HepG2 (cell line): Measurements from ENCODE around the gene PIP5KL1. TPM values are rescaled to one million over a fixed set of nuclear protein-coding genes. Genes with fewer than 3 reads are reported as not detected.
"Not testable (repeated sequence)": the region's sequence is repeated elsewhere in the genome, so short reads cannot be mapped to it uniquely, and the experiment has no call there.

Source experiments
- ATAC-seq: fragments of 200-7000 bp; cut with Tn5 transposase; 3 replicates; pipeline ENCODE4 v1.9.1; 2020; ENCODE audit warnings: mild to moderate bottlenecking, moderate library complexity
- BruUV-seq: library from RNA; stranded (reverse); fragments of 400-500 nt; replicated peaks from 2 replicates; lab custom pipeline; 2021; lab: Mats Ljungman, UMichigan
- CTCF ChIA-PET: fragments of 300-600 bp; formaldehyde crosslinking; extraction: SDS; loops from one replicate; lab custom pipeline; 2021; ENCODE audit warnings: low total read pairs, inconsistent platforms, low intra/inter-chr PET ratio; lab: Yijun Ruan, JAX
- POLR2A ChIA-PET: fragments of 350-600 bp; sonication (Branson Sonifier 250); formaldehyde crosslinking; loops from one replicate; lab custom pipeline; 2020; ENCODE audit warnings: antibody characterized with exemption, inconsistent platforms; lab: Yijun Ruan, JAX
- DNase-seq: peaks from one replicate; pipeline ENCODE4 v3.0.0-alpha.2; 2015; ENCODE audit warnings: low spot score
- FAIRE-seq: peaks from 3 replicates; lab custom pipeline; 2011; peaks lifted over from hg19 to GRCh38; lab: Jason Lieb, UNC
- H2AFZ ChIP-seq: one replicate; pipeline ENCODE4 v1.6.1; 2011; ENCODE audit warnings: low read length, inconsistent platforms
- H3K27ac ChIP-seq: fragments of 300-600 bp; 3 replicates; pipeline ENCODE4 v1.8.0; 2011; ENCODE audit warnings: mixed run types, mild to moderate bottlenecking, mixed read lengths, low read length, inconsistent platforms; ENCODE audit not compliant: insufficient read depth; ENCODE audit errors: extremely low read length
- H3K27me3 ChIP-seq, 2 experiments: fragments of 200-600 bp in 1 of 2; 2 replicates in 1 of 2; 3 replicates in 1 of 2; pipeline versions ENCODE4 v1.6.0 to v1.8.0; 2011; ENCODE audit warnings: low read length in 2 of 2, mild to moderate bottlenecking in 2 of 2, moderate library complexity in 2 of 2, inconsistent platforms in 1 of 2; ENCODE audit not compliant: insufficient read depth in 2 of 2, control insufficient read depth in 1 of 2
- H3K36me3 ChIP-seq, 2 experiments: fragments of 200-600 bp in 1 of 2; replicated peaks in 1 of 2; 2 replicates in 1 of 2; 3 replicates in 1 of 2; pipeline versions ENCODE4 v1.5.1 to v1.8.0; 2011; ENCODE audit warnings: low read length in 2 of 2, inconsistent platforms in 1 of 2; ENCODE audit not compliant: insufficient read depth in 2 of 2, control insufficient read depth in 1 of 2
- H3K4me1 ChIP-seq: 2 replicates; pipeline ENCODE4 v1.5.1; 2012; ENCODE audit warnings: low read length, inconsistent platforms; ENCODE audit not compliant: insufficient read depth
- H3K4me2 ChIP-seq: 2 replicates; pipeline ENCODE4 v1.6.0; 2011; ENCODE audit warnings: low read depth, low read length, inconsistent platforms
- H3K4me3 ChIP-seq, 3 experiments: fragments of 200-600 bp in 1 of 3; sonication (generic), shearing (Covaris generic) in 1 of 3; replicated peaks in 1 of 3; 2 replicates each; pipeline ENCODE4 v1.5.1; 2011 to 2016; ENCODE audit warnings: low read length in 3 of 3, inconsistent platforms in 2 of 3, low read depth in 2 of 3, mild to moderate bottlenecking in 2 of 3, control low read depth in 1 of 3, mixed read lengths in 1 of 3; ENCODE audit not compliant: insufficient read depth in 1 of 3
- H3K79me2 ChIP-seq: one replicate; pipeline ENCODE4 v1.6.1; 2011; ENCODE audit warnings: low read length, inconsistent platforms; ENCODE audit not compliant: insufficient read depth
- H3K9ac ChIP-seq: 2 replicates; pipeline ENCODE4 v1.6.0; 2011; ENCODE audit warnings: mild to moderate bottlenecking, low read depth, low read length, inconsistent platforms; ENCODE audit not compliant: insufficient read depth
- H3K9me3 ChIP-seq: 2 replicates; pipeline ENCODE4 v1.5.1; 2012; ENCODE audit warnings: mild to moderate bottlenecking, low read length
- H4K20me1 ChIP-seq: 2 replicates; pipeline ENCODE4 v1.6.0; 2011; ENCODE audit warnings: inconsistent platforms, mild to moderate bottlenecking, low read length, moderate library complexity; ENCODE audit not compliant: insufficient read depth
- NR1H2 ChIP-seq: sonication (generic); formaldehyde crosslinking; IDR thresholded peaks from 2 replicates; pipeline ENCODE4 v1.8.1; 2022; ENCODE audit warnings: low read depth, missing genetic modification reagents, borderline replicate concordance
- PRDM4 ChIP-seq: sonication (generic); formaldehyde crosslinking; IDR thresholded peaks from 2 replicates; pipeline ENCODE4 v1.9.0; 2021; ENCODE audit warnings: missing genetic modification reagents, borderline replicate concordance
- ZMYM3 ChIP-seq: sonication (generic); formaldehyde crosslinking; IDR thresholded peaks from 2 replicates; pipeline ENCODE4 v1.5.1; 2020; ENCODE audit warnings: mild to moderate bottlenecking, missing genetic modification reagents
- ZNF121 ChIP-seq: sonication (generic); formaldehyde crosslinking; IDR thresholded peaks from 2 replicates; pipeline ENCODE4 v1.5.0; 2020; ENCODE audit warnings: mild to moderate bottlenecking, missing genetic modification reagents
- ZNF274 ChIP-seq: sonication (generic); formaldehyde crosslinking; IDR thresholded peaks from 2 replicates; pipeline ENCODE4 v1.5.1; 2020; ENCODE audit warnings: mild to moderate bottlenecking, missing genetic modification reagents
- ZNF678 ChIP-seq: sonication (generic); formaldehyde crosslinking; IDR thresholded peaks from 2 replicates; pipeline ENCODE4 v1.4.0; 2020; ENCODE audit warnings: mild to moderate bottlenecking, missing genetic modification reagents
- ZNF784 ChIP-seq: sonication (generic); formaldehyde crosslinking; IDR thresholded peaks from 2 replicates; pipeline ENCODE4 v1.5.1; 2020; ENCODE audit warnings: missing genetic modification reagents, mild to moderate bottlenecking, borderline replicate concordance
- WGBS: methylation state at CpG from one replicate; pipeline ENCODE4 v1.1.6; 2017; ENCODE audit warnings: low lambda C conversion rate; 5-methylcytosine and 5-hydroxymethylcytosine counted together
- in situ Hi-C: cut with HindIII; loops from 2 replicates; pipeline ENCODE4 v1.10.0; 2017; ENCODE audit warnings: low pct_unique_long_range_greater_than_20kb; ENCODE audit not compliant: extremely low pct_ligation_motif_present
- intact Hi-C: fragments of 100-400 bp; cut with micrococcal nuclease; formaldehyde crosslinking; loops from one replicate; pipeline ENCODE4 v1.10.0; 2022; ENCODE audit not compliant: unreplicated experiment
- polyA plus RNA-seq, 8 experiments: library from polyadenylated mRNA; depleted of rRNA in 3 of 8; stranded (reverse) in 7 of 8; unstranded in 1 of 8; fragments of >200 nt; fragmentation: Illumina TruSeq in 4 of 8; extraction: Trizol in 4 of 8; gene quantifications; 2 replicates each; pipeline versions ENCODE4 v1.2.1 to v1.2.3, GENCODE V29; 2011 to 2016; ENCODE audit warnings: low read depth in 4 of 8, missing spikeins in 1 of 8, mixed read lengths in 1 of 8; ENCODE audit not compliant: insufficient read depth in 1 of 8
- total RNA-seq, 5 experiments: library from RNA; depleted of rRNA; stranded (reverse); fragments of >200 nt; fragmentation: Illumina TruSeq; extraction: Trizol; gene quantifications; 2 replicates each; pipeline ENCODE4 v1.2.3, GENCODE V29; 2016; ENCODE audit warnings: low read depth in 1 of 5
- TF ChIP-seq, protein P1 (sequence below): sonication (generic); formaldehyde crosslinking; IDR thresholded peaks from 2 replicates; pipeline ENCODE4 v1.5.0; 2020; ENCODE audit warnings: mild to moderate bottlenecking, missing genetic modification reagents

PIP5KL1 gene
- total and polyA plus RNA-seq, 2 of the 13 experiments (the other 11 are each of a cell fraction or from before 2014, with no cell fraction given): 0.20 to 0.49 TPM

- in situ Hi-C loops, DNase-seq: not testable (repeated sequence)
- POLR2A ChIA-PET: interaction anchor here (1.2 to 2.6 kb wide), 4 partner anchors 16 to 147 kb away, joined by 3 to 12 read pairs (median 4); partner anchors contain the start of gene ST6GALNAC4
Measured at GRCh38 chr9:127881715-127882114, 48.9 kb downstream of the PIP5KL1 start.

DNA sequence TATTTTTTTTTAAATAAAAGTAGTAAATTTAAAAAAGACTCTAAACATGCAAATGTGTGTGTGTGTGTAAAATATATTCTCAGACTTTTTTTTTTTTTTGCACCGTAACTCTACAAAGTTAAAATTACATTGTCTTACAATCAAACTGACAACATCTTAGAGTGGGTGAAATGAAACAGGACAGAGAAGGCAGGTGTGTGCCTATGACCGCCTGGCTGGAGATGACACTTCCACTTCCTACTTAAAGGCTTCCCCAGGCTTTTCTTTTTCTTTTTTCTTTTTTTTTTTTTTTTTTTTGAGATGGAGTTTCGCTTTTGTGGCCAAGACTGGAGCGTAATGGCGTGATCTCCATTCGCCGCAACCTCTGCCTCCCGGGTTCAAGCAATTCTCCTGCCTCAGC, 50.4 kb downstream of the PIP5KL1 start:
- DNase-seq (no peak), ATAC-seq (no peak), FAIRE-seq (no peak)
- Histone ChIP-seq H3K4me2 (no peak overlapping the region), H2AFZ (no peak overlapping the region), H3K27ac (no peak overlapping the region), H3K4me3 (no peak overlapping the region), H3K27me3 (no peaks in the 10 kb centered on the region), H3K9ac (no peak overlapping the region), H3K36me3 (no peaks in the 10 kb centered on the region; a peak in 2 of 5 replicates), H3K9me3 (no peaks in the 10 kb centered on the region), H3K4me1 (peaks cover 36% of the 10 kb centered on the region), H3K79me2 (no peaks in the 10 kb centered on the region), H4K20me1 (no peaks in the 10 kb centered on the region)
- CTCF ChIA-PET: no interaction called here
- no TSS peak for BruUV-seq
- intact Hi-C loops (no loop called here), in situ Hi-C loops (no loop called here)
- POLR2A ChIA-PET: no interaction called here
- 84% methylated on average over 8 of the region's 8 CpGs for WGBS
- no peak for TF ChIP-seq ZNF784 (CRISPR knock-in tag)
- no peak for TF ChIP-seq NR1H2
- TF ChIP-seq ZNF678 (CRISPR knock-in tag): no peak
- TF ChIP-seq ZNF274 (CRISPR knock-in tag): no peak
- no peak for TF ChIP-seq PRDM4
- TF ChIP-seq, all 625 proteins: peak for 0

More at GRCh38 chr9:127881715-127882114, 48.9 kb downstream of the PIP5KL1 start:
- FAIRE-seq, ATAC-seq, H3K27ac ChIP-seq, H3K27me3 ChIP-seq, BruUV-seq, H3K9ac ChIP-seq, H3K36me3 ChIP-seq, H4K20me1 ChIP-seq, H3K9me3 ChIP-seq, CTCF ChIA-PET, H2AFZ ChIP-seq, H3K4me2 ChIP-seq, H3K4me3 ChIP-seq, H3K79me2 ChIP-seq, intact Hi-C loops: not testable (repeated sequence)
- peak; percentile 53; the same call in 1 of the 2 replicates for TF ChIP-seq ZNF121 (CRISPR knock-in tag)
- TF ChIP-seq ZMYM3 (CRISPR knock-in tag): peak; percentile 18; the same call in 1 of the 2 replicates
- TF ChIP-seq, protein P1, sequence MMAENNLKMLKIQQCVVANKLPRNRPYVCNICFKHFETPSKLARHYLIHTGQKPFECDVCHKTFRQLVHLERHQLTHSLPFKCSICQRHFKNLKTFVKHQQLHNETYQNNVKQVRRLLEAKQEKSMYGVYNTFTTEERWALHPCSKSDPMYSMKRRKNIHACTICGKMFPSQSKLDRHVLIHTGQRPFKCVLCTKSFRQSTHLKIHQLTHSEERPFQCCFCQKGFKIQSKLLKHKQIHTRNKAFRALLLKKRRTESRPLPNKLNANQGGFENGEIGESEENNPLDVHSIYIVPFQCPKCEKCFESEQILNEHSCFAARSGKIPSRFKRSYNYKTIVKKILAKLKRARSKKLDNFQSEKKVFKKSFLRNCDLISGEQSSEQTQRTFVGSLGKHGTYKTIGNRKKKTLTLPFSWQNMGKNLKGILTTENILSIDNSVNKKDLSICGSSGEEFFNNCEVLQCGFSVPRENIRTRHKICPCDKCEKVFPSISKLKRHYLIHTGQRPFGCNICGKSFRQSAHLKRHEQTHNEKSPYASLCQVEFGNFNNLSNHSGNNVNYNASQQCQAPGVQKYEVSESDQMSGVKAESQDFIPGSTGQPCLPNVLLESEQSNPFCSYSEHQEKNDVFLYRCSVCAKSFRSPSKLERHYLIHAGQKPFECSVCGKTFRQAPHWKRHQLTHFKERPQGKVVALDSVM (CRISPR knock-in tag): peak; percentile 70
- H3K4me1 ChIP-seq: peaks cover 21% of the 10 kb centered on the region
- 72% methylated on average over 3 of the region's 3 CpGs for WGBS
